PFSK-1 (cell line): ENCODE measurements around the gene HES2. TPM values are rescaled to one million over a fixed set of nuclear protein-coding genes. Genes with fewer than 3 reads are reported as not detected.

ENCODE experiments used
- FOXP2 ChIP-seq: optimal IDR thresholded peaks from 2 replicates; pipeline ENCODE3; 2011; ENCODE audit warnings: borderline replicate concordance, control low read depth, inconsistent platforms; ENCODE audit not compliant: insufficient read depth; ENCODE audit errors: extremely low read length, extremely low read depth
- POLR2AphosphoS5 ChIP-seq: IDR thresholded peaks from 2 replicates; pipeline ENCODE4 v1.6.1; 2012; ENCODE audit warnings: low read depth, mild to moderate bottlenecking, control low read depth, low read length, moderate library complexity
- SIN3A ChIP-seq: IDR thresholded peaks from 2 replicates; pipeline ENCODE4 v1.6.1; 2012; ENCODE audit warnings: mild to moderate bottlenecking, low read length, moderate library complexity, borderline replicate concordance; ENCODE audit not compliant: insufficient read depth
- TAF1 ChIP-seq: IDR thresholded peaks from 2 replicates; pipeline ENCODE4 v1.6.1; 2012; ENCODE audit warnings: low read length, control low read depth, borderline replicate concordance; ENCODE audit not compliant: insufficient read depth
- polyA plus RNA-seq: library from polyadenylated mRNA; unstranded; fragments of >200 nt; gene quantifications from one replicate; pipeline ENCODE4 v1.2.1, GENCODE V29; 2012; ENCODE audit warnings: low read depth, missing spikeins; ENCODE audit not compliant: insufficient read length
- TF ChIP-seq, protein P1 (sequence below), 2 experiments: IDR thresholded peaks; 2 replicates each; pipeline versions ENCODE4 v1.6.1 to v1.8.0; 2011 to 2012; ENCODE audit warnings: low read depth in 2 of 2, low read length in 2 of 2, control low read depth in 1 of 2, inconsistent platforms in 1 of 2, mild to moderate bottlenecking in 1 of 2, moderate library complexity in 1 of 2; ENCODE audit not compliant: insufficient read depth in 1 of 2

HES2 gene, protein sequence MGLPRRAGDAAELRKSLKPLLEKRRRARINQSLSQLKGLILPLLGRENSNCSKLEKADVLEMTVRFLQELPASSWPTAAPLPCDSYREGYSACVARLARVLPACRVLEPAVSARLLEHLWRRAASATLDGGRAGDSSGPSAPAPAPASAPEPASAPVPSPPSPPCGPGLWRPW
- polyA plus RNA-seq: 0.44 TPM

DNA sequence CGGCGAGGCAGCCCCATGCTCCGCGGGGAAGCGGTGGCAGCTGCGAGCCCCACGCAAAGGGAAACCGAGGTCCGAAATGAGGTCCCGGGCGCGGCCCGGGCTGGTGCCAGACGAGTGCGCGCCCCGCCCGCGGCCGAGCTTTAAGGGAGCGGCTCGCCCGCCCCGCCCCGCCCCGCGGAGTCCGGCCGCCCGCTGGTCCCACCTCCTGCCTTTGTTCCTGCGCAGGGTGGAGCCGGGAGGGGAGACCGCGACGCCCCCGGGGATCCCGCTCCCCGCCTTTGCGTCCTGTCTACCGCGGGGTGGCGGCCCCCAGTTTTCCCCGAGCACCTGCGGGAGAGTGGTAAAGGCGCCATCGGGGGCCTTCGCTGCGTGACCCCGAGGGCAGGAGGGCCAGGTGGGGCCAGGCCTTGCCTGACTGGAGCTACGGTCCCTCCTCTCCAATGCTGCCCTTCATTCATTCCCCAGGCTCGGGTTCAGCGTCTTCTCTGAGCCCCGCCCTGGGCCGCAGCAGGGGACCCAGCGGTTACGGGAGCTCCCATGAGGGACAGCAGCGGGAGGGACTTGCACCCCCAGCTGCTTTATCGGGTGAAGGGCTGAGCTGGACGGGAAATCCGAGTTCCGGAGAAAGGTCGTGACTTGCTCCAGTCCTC, at the start of gene HES2:
HES2 (minus strand) TSS at position 116 of the 650 bp plus-strand sequence; CDS start at position 17, 99 bp downstream.
- TF ChIP-seq SIN3A (no peak), FOXP2 (no peak), POLR2AphosphoS5 (no peak), TAF1 (no peak)
- TF ChIP-seq, protein P1, sequence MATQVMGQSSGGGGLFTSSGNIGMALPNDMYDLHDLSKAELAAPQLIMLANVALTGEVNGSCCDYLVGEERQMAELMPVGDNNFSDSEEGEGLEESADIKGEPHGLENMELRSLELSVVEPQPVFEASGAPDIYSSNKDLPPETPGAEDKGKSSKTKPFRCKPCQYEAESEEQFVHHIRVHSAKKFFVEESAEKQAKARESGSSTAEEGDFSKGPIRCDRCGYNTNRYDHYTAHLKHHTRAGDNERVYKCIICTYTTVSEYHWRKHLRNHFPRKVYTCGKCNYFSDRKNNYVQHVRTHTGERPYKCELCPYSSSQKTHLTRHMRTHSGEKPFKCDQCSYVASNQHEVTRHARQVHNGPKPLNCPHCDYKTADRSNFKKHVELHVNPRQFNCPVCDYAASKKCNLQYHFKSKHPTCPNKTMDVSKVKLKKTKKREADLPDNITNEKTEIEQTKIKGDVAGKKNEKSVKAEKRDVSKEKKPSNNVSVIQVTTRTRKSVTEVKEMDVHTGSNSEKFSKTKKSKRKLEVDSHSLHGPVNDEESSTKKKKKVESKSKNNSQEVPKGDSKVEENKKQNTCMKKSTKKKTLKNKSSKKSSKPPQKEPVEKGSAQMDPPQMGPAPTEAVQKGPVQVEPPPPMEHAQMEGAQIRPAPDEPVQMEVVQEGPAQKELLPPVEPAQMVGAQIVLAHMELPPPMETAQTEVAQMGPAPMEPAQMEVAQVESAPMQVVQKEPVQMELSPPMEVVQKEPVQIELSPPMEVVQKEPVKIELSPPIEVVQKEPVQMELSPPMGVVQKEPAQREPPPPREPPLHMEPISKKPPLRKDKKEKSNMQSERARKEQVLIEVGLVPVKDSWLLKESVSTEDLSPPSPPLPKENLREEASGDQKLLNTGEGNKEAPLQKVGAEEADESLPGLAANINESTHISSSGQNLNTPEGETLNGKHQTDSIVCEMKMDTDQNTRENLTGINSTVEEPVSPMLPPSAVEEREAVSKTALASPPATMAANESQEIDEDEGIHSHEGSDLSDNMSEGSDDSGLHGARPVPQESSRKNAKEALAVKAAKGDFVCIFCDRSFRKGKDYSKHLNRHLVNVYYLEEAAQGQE (IDR thresholded peaks at IDR 0.05; ENCODE audit: insufficient read depth in 1 of 2, low read depth in 2 of 2, low read length in 2 of 2): no peak

DNA sequence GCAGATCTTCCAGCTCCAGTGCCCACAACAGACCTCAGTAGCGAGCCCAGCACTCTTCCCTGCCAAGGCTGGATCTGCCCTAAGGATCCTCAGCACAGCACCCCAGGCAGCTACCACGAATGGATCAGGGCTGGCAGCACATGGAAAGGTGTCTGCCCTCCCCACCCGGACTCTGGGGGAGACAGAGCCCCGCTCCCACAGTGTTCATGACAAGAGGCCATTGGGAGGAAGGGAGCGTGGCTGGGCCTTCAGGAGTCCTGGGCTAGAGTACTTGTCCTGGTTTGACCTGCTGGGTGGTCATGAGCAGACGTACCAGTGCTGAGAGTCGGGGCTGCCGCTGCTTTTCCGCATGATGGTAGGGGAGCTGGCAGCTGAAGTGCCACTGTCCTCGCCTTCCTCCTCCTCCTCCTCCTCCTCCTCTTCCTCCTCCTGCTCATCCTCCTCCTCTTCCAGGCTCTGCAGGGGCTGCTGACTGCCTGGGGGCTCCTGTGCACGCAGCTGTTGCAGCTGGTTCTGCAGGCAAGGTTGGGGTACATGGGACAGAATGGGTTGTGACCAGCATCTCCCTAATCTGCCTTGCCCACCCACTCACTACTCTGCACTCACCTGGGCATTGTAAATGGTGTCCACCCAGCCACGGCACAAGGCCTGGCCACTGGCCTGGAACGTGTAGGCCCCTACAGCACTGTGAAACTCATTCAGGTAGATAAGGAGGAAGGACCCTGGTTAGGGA, 49.2 kb upstream of the HES2 start:
- no peak for TF ChIP-seq SIN3A
- TF ChIP-seq FOXP2: no peak
- TF ChIP-seq POLR2AphosphoS5: no peak
- TF ChIP-seq TAF1: no peak
- TF ChIP-seq, protein P1 (IDR thresholded peaks at IDR 0.05; ENCODE audit: insufficient read depth in 1 of 2, low read depth in 2 of 2, low read length in 2 of 2): no peak

DNA sequence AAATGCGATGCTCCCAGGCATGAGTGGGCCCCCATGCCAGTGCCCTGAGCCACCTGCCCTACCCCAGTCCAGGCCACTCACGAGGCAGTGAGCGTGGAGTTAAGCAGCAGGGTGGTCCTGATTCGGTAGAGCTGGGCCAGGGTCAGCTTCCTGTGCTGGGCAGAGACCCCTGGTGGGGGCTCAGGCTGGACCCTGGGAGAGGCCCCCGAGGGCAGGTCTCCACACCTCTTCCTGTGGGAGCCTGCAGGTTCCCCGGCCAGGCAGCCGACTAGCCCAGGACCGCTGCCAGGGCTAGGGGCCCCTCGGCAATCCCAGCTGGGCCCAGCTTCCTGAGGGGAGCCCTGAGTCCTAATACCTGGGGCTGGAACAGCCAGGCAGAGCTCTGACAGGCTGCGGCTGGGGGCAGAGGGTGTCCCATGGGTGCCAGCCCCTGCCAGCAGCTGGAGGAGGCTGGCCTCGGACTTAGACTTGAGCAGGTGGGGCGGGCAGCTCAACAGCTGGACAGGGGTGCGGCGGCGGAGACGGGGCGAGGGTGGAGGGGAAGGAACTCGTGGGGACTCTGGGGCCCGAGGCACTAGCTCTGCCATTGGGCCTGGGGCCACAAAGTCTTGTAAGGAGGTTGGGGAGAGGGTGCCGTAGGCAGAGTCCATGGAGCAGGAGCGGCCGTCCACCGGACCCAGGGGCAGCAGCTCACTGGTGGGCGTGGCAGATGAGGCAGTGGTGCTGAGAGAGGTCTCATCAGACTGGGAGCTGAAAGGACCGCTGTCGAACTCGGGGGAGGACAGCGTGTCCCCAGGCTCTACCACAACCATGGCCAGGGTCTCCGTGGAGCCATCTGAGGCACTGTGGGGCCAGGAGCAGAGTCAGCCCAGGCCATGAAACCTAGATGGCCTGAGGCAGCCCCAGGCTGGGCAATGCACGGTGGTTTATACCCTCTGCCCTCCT, 48.3 kb upstream of the HES2 start:
- TF ChIP-seq TAF1 (no peak), POLR2AphosphoS5 (no peak), SIN3A (no peak), FOXP2 (no peak)
- TF ChIP-seq, protein P1 (IDR thresholded peaks at IDR 0.05; ENCODE audit: insufficient read depth in 1 of 2, low read depth in 2 of 2, low read length in 2 of 2): no peak

DNA sequence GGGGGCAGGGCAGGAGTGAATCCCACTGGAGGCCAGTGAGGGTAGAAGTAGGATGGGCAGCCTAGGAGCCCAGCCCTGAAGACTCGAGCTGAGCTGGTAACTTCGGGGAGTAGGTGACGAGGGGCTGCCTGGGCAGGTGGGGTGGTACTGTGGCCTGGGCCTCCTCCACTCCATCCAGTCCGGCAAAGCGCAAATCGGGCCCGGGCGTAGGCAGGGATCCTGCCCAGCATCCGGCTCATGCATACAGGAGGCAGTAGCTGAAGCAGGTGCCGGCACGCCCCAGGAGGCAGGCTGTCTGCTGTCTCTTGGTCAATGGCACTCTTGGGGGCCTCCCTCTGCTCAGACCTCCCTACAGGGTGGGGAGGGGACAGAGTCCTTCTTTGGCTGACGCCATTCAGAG, 47.5 kb upstream of the HES2 start:
- TF ChIP-seq SIN3A (no peak), POLR2AphosphoS5 (no peak), FOXP2 (no peak), TAF1 (no peak)
- TF ChIP-seq, protein P1 (IDR thresholded peaks at IDR 0.05; ENCODE audit: insufficient read depth in 1 of 2, low read depth in 2 of 2, low read length in 2 of 2): no peak
